GM19239 (cell line): ENCODE data around the gene MRPL34.
"Not testable (repeated sequence)": the region's sequence is repeated elsewhere in the genome, so short reads cannot be mapped to it uniquely, and the experiment has no call there.

ENCODE experiments used
- DNase-seq: peaks from one replicate; pipeline ENCODE4 v3.0.0; 2011; ENCODE audit warnings: low spot score; ENCODE audit not compliant: insufficient read length
- FAIRE-seq: peaks from 2 replicates; lab custom pipeline; 2011; peaks lifted over from hg19 to GRCh38; lab: Jason Lieb, UNC

MRPL34 gene

GRCh38 chr19:17283504-17283996 lies 22.1 kb upstream of the MRPL34 start:
- FAIRE-seq (no peak), DNase-seq (no peak)

GRCh38 chr19:17285415-17286135 lies 20.1 kb upstream of the MRPL34 start:
- no peak for FAIRE-seq
- no peak for DNase-seq

GRCh38 chr19:17286263-17286662 lies 19.4 kb upstream of the MRPL34 start:
- no peak for FAIRE-seq

GRCh38 chr19:17286752-17287151 lies 18.9 kb upstream of the MRPL34 start:
- no peak for FAIRE-seq

More at GRCh38 chr19:17286263-17286662, 19.4 kb upstream of the MRPL34 start:
- no peak for DNase-seq

GRCh38 chr19:17289489-17289888 lies 16.2 kb upstream of the MRPL34 start:
- DNase-seq = no peak
- FAIRE-seq = peak; percentile 78

More at GRCh38 chr19:17286752-17287151, 18.9 kb upstream of the MRPL34 start:
- no peak for DNase-seq

- DNase-seq = peak; percentile 97
- peak; percentile 95 for FAIRE-seq
Measured at GRCh38 chr19:17292301-17293074, 13.2 kb upstream of the MRPL34 start.

GRCh38 chr19:17293605-17294004 lies 12.1 kb upstream of the MRPL34 start:
- no peak for DNase-seq
- FAIRE-seq = no peak

- no peak for FAIRE-seq
Measured at GRCh38 chr19:17294051-17294891, 11.4 kb upstream of the MRPL34 start.

GRCh38 chr19:17295551-17295950 lies 10.1 kb upstream of the MRPL34 start:
- DNase-seq, FAIRE-seq: not testable (repeated sequence)

More at GRCh38 chr19:17294051-17294891, 11.4 kb upstream of the MRPL34 start:
- peak; percentile 44 for DNase-seq

- no peak for FAIRE-seq
- DNase-seq = no peak
Measured at GRCh38 chr19:17296273-17296672, 9.4 kb upstream of the MRPL34 start.

- FAIRE-seq (no peak), DNase-seq (no peak)
Measured at GRCh38 chr19:17296976-17297375, 8.7 kb upstream of the MRPL34 start.

- FAIRE-seq = no peak
- DNase-seq = no peak
Measured at GRCh38 chr19:17300992-17301619, 4.6 kb upstream of the MRPL34 start.

- no peak for DNase-seq
- FAIRE-seq = no peak
Measured at GRCh38 chr19:17302391-17303166, 3.1 kb upstream of the MRPL34 start.

GRCh38 chr19:17303167-17303939 lies 2.3 kb upstream of the MRPL34 start, which contains the start of gene ABHD8:
TSS of gene ABHD8 (minus strand) at chr19:17303425. CDS start at chr19:17301616, 1,809 bp downstream.
- DNase-seq = peak; percentile 95
- FAIRE-seq = peak; percentile 89

GRCh38 chr19:17303940-17304267 lies 1.8 kb upstream of the MRPL34 start:
- DNase-seq = no peak

GRCh38 chr19:17304386-17305215 lies 1.1 kb upstream of the MRPL34 start:
- FAIRE-seq = peak; percentile 11
- DNase-seq = no peak

More at GRCh38 chr19:17303940-17304267, 1.8 kb upstream of the MRPL34 start:
- FAIRE-seq = no peak

GRCh38 chr19:17305216-17305516 lies 506 bp upstream of the MRPL34 start:
- FAIRE-seq = no peak
- no peak for DNase-seq

- FAIRE-seq (peak; percentile 4), DNase-seq (no peak)
Measured at GRCh38 chr19:17306285-17306714, 628 bp downstream of the MRPL34 start.
